ENCODE results near the gene UGT1A3. TPM values are rescaled to one million over a fixed set of nuclear protein-coding genes. Genes with fewer than 3 reads are reported as not detected.
"Not testable (repeated sequence)": the region's sequence is repeated elsewhere in the genome, so short reads cannot be mapped to it uniquely, and the experiment has no call there.

The UGT1A3 gene
- not detected in 2 replicates for total RNA-seq

DNA sequence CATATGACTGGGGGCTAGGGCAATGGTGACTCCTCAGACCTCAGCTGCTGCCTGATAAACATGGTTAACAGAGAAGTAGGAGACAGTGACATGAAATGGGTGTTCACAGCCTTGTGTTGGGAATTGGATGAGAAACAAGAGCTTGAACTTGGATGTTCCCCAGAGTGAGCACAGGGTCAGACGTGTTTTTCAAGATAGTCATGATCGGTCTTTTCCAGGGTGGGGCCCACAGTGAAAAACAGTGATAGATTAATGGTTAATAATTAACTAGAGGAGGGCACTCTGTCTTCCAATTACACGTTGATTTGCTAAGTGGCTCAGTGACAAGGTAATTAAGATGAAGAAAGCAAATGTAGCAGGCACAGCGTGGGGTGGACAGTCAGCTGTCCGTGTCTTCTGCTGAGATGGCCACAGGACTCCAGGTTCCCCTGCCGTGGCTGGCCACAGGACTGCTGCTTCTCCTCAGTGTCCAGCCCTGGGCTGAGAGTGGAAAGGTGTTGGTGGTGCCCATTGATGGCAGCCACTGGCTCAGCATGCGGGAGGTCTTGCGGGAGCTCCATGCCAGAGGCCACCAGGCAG, at the start of gene UGT1A3:
UGT1A3 (plus strand) TSS at position 320 of the 579 bp plus-strand sequence; CDS start at position 405, 85 bp downstream.
- no peak for DNase-seq (ENCODE audit: extremely low read depth, low read depth, low spot score)

DNA sequence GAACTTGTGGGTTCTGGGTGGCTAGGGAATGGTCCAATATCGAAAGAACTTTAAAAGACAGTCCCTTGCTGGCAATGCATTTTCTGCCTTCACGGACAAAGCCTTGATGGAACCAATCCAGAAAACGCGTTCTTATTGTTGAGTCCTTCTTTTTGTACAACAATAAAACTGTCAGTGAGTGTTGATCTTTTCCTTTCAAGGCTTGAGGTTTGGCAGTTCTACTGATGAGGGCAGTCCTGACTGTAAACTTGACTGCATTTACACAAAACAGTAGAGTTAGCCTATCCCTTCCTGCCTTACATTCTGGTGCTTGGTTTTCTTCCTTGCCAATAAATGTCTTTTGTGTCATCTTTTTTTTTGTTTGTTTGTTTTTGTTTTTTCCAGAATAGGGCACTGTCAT, 49.6 kb upstream of the UGT1A3 start:
- DNase-seq (ENCODE audit: extremely low read depth, low read depth, low spot score), result no peak

DNA sequence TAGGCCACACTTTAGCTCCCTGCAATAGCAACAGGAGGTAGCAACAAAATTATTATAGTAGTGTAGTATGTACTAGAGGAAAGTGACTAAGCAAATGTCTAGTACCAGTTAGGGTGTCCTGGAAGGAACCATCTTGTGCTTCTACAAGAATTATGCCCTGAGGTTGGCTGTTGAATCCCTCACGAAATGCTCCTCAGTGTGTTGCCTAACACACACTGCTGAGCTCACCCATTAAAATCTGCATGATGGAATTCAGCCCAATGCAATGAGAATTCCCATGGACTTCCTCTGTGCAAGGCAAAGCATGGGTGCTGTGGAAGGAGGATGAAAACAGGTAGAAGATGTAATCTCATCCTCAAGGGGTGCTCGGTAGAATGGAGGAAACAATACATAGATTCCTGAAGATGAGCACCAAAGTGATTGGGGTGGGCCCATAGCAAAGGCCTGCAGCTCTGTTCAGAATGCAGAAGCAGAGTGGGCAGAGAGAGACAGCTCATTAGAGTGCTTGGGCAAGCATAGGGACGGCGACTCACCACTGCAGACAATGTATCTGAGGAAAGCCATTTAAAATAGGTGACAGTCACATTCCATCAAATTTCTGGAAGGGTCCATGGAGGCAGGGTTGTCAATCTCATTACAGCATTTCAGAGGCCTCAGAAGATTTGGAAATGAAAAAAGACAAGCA, 48.3 kb upstream of the UGT1A3 start:
- DNase-seq (ENCODE audit: extremely low read depth, low read depth, low spot score), result no peak

DNA sequence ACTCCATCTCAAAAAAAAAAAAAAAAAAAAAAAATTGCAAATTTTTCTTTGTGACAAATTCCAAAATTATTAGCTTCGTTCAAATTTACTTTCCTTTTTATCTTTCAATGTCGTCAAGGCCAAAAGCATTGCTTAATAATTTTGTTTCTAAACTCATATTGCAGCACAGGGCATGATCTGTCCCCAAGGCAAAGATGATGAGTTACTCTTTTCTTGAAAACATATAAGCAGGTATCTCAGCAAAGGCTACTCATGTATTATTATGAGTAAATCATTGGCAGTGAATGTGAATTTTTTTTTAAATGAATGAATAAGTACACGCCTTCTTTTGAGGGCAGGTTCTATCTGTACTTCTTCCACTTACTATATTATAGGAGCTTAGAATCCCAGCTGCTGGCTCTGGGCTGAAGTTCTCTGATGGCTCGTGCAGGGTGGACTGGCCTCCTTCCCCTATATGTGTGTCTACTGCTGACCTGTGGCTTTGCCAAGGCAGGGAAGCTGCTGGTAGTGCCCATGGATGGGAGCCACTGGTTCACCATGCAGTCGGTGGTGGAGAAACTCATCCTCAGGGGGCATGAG, 47.2 kb upstream of the UGT1A3 start, which contains the start of gene UGT1A7:
UGT1A7 (plus strand) TSS at position 381 of the 579 bp plus-strand sequence; CDS start at position 418, 37 bp downstream.
- DNase-seq (ENCODE audit: extremely low read depth, low read depth, low spot score), result no peak

DNA sequence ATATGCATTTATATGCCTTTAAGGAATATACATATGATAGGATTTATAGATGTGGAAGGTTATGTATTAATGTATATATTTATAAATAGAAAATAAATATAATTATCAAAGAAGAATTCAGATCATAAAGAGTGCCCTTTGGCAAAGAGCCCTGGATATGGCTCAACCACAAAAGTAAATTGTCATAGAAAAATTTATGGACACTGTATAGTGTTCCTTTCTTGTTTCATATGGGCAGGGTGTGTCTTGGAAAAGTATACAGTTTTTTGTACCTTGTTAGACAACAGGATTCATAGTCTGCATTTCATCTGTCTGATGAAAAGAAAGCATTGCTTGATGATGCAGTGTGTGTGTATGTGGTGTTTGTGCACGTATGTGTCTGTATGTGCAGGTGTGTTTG, 44.2 kb upstream of the UGT1A3 start:
- DNase-seq (ENCODE audit: extremely low read depth, low read depth, low spot score), result no peak

DNA sequence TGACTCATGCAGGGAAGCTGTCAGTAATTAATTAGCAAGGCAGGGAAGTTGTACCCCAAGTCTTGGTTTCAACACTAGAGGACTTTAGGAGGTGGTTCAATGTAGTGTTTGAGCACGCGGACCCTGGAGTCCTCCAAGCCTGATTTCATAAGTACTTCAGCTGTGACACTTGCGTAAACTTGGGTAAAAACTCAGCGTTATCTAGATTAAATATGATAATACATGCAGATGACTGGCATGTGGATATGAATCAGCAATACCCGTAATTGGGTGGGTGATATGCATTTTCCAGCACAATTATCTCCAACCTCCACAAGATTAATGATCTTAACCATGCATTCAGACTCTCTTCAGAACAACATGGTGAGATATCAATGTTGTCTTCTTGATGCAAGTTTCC, 41.9 kb upstream of the UGT1A3 start:
- DNase-seq (ENCODE audit: extremely low read depth, low read depth, low spot score), result no peak

DNA sequence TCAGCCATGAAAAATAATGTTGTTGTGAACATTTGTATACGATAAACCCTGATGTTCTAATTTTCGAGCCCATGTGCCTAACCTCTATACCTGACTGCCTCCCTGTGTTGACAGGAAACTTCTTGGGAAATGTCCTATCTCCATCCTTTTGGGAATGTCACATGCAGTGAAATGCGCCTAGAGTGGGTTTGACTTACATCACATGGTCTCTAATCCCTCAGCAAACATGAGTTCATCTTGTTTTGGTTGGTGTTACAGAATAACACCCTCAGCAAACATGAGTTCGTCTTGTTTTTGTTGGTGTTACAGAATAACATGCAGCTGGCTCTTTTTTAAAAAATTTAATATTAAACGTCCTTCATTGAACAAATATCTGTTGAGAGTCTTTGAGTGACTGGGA, 40.5 kb upstream of the UGT1A3 start:
- no peak for DNase-seq (ENCODE audit: extremely low read depth, low read depth, low spot score)

DNA sequence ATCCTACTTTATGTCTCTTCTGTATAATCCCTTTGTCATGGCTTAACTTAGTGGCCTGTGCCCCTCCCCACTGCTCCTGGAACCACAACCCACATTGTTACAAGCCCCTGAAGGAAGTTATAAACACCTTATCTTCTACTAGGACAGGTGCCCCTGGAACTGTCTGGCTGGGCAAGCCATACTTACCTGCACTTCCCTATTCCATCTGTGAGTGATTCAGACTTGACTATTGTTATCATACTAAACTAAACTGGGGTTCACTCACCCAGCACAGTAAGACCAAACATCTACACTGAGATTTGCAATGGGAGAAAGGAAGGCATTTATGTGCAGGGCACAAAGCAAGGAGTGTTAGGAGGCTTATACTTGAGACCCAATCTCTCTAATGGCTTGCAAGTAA, 39.8 kb upstream of the UGT1A3 start:
- DNase-seq (ENCODE audit: extremely low read depth, low read depth, low spot score), result no peak

DNA sequence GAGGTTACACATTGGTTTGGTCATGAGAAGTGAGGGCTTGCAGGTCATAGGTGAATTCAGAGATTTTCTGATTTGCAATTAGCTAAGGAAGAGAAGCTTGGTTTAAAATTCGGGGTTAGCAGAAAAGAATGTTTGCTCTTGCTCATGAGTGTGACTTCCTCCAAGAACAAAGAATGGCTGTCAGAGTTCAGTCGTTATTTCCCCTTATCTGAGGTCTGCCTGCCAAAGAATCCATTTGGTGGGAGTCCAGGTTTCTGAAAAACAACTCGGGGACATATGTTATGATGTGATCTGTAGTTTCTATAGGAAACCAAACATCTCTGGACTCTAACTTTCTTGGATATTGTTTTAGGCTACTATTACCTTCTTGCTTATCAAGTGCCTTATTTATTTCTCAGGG, 39.3 kb upstream of the UGT1A3 start:
- DNase-seq (ENCODE audit: extremely low read depth, low read depth, low spot score), result peak; percentile 33

DNA sequence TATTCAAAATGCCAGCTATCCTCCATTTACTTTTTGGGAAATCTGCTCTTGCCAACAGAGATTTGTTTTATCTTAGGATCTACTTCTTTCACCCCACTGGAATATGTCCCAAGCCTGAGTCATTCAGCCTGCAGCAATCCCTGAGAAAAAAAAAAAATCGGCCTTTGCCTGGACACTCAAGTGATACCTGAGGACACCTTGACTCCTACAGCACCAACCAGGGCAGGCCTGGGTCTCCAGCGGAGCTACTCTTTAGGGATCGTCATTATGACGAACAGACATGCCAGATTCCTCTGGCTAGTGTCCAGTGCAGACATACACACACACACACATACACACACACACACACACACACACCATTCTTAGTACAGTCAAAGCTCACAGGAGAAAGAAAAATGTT, 38.4 kb upstream of the UGT1A3 start:
- DNase-seq (ENCODE audit: extremely low read depth, low read depth, low spot score), result no peak

DNA sequence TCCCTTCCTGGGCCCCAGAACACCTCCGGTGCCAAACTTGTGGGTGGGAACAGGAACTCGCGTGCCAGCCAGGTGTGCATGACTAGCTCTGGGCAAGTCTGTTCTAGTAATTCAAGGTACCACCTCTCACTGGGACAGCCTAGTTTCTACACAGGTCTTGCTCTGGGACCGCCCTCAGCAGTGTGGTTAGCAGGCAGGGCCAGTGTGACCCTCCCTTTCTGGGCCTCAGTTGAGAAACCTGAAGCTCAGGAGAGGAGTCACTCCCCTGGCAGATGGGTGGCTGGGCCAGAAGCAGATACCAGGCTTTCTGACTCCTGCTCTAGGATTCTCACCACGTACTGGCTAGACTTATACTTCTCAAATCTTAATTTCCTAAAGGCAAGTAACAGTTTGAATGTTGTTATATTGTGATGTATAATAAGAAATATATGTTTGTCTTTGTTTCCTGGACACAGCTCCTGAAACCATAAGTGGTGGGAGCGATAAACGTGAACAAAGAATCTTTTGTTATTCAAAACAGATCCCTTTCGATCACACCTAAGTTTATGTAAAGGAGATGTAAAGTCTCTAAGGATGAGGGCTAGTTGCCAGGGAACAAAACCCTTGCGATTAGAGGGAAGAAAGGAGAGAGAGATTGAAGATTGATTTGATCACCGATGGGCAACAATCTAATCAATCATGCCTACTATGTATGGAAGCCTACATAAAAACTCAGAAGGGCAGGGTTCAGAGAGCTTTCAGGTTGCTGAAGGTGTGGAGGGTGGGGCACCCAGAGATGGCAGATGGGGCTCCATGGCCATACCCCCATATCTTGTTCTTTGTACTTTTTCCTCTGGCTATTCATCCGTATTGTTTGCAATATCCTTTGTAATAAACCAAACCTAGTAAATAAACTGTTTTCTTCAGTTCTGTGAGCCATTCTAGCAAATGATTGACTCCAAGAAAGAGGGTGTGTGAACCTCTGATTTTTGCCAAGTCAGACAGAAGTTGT, 37.1 kb upstream of the UGT1A3 start:
- DNase-seq (ENCODE audit: extremely low read depth, low read depth, low spot score), result no peak

DNA sequence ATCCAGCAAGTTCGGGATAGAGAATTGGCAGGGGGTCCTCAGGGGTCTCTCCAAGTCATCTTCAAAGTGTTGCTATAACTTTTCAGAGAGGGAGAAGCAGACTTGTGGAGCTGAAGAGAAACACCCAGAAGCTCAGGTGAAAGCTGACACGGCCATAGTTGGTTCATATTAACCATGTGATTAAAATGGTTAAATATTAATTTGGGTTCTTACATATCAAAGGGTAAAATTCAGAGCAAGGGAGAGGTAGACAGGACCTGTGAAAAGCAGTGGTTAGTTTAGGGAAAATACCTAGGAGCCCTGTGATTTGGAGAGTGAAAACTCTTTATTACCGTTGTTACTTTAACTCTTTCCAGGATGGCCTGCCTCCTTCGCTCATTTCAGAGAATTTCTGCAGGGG, 36.2 kb upstream of the UGT1A3 start, which contains the start of gene UGT1A6:
UGT1A6 (plus strand) TSS at position 243 of the 400 bp plus-strand sequence; CDS start at position 358, 115 bp downstream.
- no peak for DNase-seq (ENCODE audit: extremely low read depth, low read depth, low spot score)

DNA sequence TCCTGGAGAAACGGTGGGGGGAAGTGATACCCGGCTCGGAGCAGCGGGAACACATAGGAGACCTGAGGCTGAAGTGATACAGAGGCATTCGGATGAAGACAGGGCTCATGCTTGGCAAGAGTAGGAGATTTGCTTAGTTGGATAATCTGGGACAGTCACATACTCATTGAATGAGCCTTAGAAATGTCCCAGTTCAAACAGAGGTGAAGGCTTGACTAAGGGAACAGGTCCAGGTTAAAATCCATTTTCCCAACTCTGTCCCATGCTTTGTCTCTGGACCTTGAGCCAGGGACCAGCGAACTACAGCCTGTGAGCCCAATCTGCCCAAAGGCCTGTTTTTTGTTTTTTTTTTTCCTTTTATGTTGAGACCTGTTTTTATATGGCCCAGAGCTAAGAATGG, 34.9 kb upstream of the UGT1A3 start:
- no peak for DNase-seq (ENCODE audit: extremely low read depth, low read depth, low spot score)

DNA sequence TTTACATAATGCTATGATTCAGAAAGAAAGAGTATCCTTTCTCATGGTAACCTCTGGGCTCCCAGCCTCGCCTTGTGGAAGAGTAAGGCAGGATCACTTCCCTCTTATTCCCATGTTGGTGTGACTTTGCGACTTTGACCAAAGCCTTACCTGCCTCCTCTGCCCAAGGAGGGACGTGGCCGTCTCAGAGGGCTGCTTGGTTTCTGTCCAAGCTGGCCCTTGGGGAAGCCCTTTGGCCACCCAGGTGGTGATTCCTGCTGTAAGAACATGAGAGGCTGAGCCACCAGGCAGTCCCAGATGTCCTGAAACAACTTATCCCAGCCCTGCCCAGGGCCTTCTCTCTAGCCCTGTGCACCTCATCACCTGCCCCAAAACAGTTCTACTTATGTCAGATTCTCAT, 30.1 kb upstream of the UGT1A3 start:
- no peak for DNase-seq (ENCODE audit: extremely low read depth, low read depth, low spot score)

DNA sequence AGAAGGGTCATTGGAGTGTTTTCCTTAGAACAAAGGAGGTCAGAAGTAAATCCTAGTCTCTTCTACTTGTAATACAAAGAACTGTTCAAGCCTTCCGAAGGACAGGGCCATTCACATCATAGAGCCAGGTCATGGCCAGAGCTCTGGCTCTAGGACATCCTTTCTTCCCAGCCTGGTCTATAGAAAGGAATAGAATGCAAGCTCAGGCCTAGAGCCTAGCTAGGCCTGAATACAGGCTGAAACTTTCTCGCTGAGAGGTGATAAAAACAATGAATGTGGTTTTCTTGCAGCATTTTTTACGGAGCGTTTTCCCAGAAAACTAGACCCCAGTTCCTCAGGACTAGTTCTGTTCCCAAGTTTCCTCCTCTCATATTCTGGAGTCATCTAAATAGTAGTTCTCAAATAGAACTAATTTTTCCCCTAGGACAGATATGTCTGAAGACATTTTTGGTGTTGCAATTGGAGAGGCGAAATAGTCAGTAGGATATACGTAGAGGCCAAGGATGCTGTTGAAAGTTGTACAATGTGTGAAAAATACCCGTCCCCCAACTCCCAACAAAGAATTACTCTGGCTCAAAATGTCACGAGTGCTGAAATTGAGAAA, 29.3 kb upstream of the UGT1A3 start:
- no peak for DNase-seq (ENCODE audit: extremely low read depth, low read depth, low spot score)

DNA sequence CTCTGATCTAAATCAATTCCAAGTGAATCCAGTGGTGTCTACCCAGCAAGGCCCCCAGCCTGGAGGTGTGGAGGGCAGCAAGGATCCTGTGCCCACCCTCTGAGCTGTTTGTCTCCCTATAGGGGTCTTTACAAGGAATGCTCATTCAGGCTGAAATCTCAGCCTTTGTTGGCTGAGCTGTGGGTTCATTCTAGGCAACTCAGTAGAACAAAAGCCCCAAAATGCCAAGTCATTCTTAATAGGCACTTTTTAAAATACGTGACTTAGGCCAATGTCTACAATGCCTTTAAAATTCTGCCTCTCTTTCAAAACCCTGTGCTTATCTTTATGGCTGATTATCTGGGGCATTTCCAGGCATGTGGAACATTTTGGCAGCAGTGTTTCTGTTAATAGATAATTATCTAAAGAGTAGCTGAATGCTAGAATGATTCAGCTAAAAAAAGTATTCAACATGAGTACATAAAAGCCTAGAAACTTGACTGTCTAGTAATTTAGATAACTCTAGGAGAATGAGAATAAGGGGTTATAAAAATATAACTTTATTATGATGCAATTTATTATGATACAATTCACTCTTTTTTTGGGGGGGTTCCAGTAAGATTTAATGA, 28.7 kb upstream of the UGT1A3 start:
- DNase-seq (ENCODE audit: extremely low read depth, low read depth, low spot score), result no peak

DNA sequence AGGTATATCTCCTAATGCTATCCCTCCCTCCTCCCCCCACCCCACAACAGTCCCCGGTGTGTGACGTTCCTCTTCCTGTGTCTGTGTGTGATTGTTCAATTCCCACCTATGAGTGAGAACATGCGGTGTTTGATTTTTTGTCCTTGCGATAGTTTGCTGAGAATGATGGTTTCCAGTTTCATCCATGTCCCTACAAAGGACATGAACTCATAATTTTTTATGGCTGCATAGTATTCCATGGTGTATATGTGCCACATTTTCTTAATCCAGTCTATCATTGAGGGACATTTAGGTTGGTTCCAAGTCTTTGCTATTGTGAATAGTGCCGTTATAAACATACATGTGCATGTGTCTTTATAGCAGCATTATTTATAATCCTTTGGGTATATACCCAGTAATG, 28.0 kb upstream of the UGT1A3 start:
- not testable (repeated sequence) for DNase-seq (ENCODE audit: extremely low read depth, low read depth, low spot score)

DNA sequence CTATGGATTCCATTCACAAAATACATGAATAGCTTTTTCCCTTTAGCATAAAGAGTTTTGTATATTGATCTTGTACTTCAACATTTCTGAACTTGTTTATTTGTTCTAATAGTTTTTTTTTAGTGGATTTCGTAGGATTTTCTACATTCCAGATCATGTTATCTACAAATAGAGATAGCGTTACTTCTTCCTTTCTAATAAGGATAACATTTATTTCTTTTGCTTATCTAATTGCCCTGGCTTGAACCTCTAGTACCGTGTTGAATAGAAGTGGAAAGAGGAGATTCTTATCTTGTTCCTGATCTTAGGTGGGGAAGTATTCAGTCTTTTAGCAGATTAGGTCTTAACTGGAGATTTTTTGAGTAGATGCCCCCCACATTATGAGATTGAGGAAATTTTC, 26.6 kb upstream of the UGT1A3 start:
- no peak for DNase-seq (ENCODE audit: extremely low read depth, low read depth, low spot score)

DNA sequence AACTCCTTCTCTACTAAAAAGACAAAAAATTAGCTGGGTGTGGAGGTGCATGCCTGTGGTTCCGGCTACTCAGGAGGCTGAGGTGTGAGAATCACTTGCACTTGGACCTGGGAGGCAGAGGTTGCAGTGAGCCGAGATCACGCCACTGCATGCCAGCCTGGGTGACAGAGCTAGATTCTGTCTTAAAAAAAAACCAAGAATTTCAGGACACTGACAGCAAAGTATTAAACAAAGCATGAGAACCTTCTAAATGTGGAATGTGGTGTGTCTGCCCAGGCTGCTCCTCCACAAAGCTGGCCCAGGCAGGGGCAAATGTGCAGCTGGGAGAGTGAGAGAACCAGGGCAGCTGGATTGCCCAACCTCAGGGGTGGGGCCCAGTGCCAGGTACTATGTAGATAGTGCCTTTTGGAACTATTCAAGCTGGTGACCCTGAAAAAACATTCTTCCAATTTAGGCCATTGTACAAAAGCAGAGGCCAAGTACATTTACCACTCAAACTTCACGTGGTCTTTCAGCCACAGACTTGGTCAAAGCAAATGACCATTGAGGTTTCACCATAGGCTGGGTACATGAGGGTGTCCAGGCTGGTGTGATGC, 22.8 kb upstream of the UGT1A3 start:
- no peak for DNase-seq (ENCODE audit: extremely low read depth, low read depth, low spot score)

DNA sequence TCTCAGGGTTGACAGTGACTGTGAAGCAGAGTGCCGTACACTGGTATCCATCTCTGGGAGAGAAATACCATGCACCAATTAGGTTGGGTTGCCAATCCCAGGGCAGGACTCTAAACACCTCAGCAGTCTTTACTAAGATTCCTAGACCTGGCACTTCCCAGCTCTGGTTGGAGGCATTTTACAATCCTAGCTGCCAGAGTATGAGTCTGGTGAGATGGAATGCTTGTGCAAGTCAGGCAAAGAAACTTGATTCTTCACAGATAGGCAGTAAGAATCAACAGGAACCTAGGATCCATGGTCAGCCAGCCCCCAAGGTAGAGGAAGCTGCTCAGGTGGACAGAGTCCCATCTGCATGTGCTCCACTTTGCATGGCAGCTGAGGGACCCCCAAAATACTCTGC, 22.1 kb upstream of the UGT1A3 start:
- DNase-seq (ENCODE audit: extremely low read depth, low read depth, low spot score), result no peak

All from glomerular endothelial cell (primary cell).